HCT116 (cell line): ENCODE results near the gene FAM209B.

ENCODE experiments used
- CEBPB ChIP-seq: IDR thresholded peaks from 2 replicates; pipeline ENCODE4 v1.6.1; 2012; ENCODE audit warnings: low read depth
- CTCF ChIP-seq, 3 experiments: fragments of 200-600 bp in 1 of 3; sonication (generic) in 1 of 3; IDR thresholded peaks in 2 of 3; conservative IDR thresholded peaks in 1 of 3; 2 replicates each; pipeline ENCODE4 v1.5.1; 2012 to 2017; ENCODE audit warnings: low read depth in 2 of 3, low read length in 2 of 3, antibody characterized with exemption in 1 of 3, borderline replicate concordance in 1 of 3, control low read depth in 1 of 3, mild to moderate bottlenecking in 1 of 3, mixed read lengths in 1 of 3, mixed run types in 1 of 3, moderate library complexity in 1 of 3; ENCODE audit not compliant: insufficient read depth in 1 of 3
- EGR1 ChIP-seq: IDR thresholded peaks from 2 replicates; pipeline ENCODE4 v1.6.1; 2012; ENCODE audit warnings: low read depth
- POLR2A ChIP-seq: IDR thresholded peaks from 2 replicates; pipeline ENCODE4 v1.7.0; 2011; ENCODE audit warnings: borderline replicate concordance; ENCODE audit not compliant: insufficient read depth, insufficient read length; ENCODE audit errors: extremely low read depth
- POLR2AphosphoS5 ChIP-seq: IDR thresholded peaks from 2 replicates; pipeline ENCODE4 v1.6.1; 2011; ENCODE audit warnings: mild to moderate bottlenecking, low read depth, low read length, moderate library complexity
- RAD21 ChIP-seq: IDR thresholded peaks from 2 replicates; pipeline ENCODE4 v1.6.1; 2012; ENCODE audit warnings: low read depth, mild to moderate bottlenecking
- TCF7L2 ChIP-seq: IDR thresholded peaks from 2 replicates; pipeline ENCODE4 v1.7.0; 2011; ENCODE audit warnings: borderline replicate concordance, inconsistent platforms; ENCODE audit not compliant: insufficient read depth, insufficient read length; ENCODE audit errors: extremely low read depth

- TF ChIP-seq CTCF (IDR thresholded peaks at IDR 0.05 in 2 of 3, conservative IDR thresholded peaks at IDR 0.05 in 1 of 3; ENCODE audit: borderline replicate concordance in 1 of 3, insufficient read depth in 1 of 3, low read depth in 2 of 3, low read length in 2 of 3) (no peak), POLR2A (no peak), TCF7L2 (no peak), POLR2AphosphoS5 (no peak), EGR1 (no peak), CEBPB (no peak), RAD21 (no peak)
These were observed 29.1 kb upstream of the FAM209B start for GRCh38 chr20:56503916-56504315.
